ELF-1 (cell line): ENCODE data around the gene FBRSL1.
"Not testable (repeated sequence)": the region's sequence is repeated elsewhere in the genome, so short reads cannot be mapped to it uniquely, and the experiment has no call there.

Experiments used
- DNase-seq: peaks from one replicate; pipeline ENCODE4 v3.0.0-alpha.2; 2016; ENCODE audit warnings: low read depth, low spot score

FBRSL1 gene

DNA sequence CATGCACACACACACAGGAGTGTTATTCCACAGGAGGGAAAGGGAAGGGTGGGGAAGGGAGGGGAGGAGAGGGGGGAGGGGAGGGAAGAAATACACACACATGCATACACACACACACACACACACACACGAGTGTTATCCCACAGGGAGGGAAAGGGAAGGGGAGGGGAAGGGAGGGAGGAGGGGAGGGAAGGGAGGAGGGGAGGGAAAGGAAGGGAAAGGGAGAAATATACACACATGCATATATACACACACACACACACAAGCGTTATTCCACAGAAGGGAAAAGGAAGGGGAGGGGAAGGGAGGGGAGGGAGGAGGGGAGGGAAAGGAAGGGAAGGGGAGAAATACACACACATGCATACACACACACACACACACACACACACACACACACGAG lies 19.6 kb upstream of the FBRSL1 start:
- no peak for DNase-seq

DNA sequence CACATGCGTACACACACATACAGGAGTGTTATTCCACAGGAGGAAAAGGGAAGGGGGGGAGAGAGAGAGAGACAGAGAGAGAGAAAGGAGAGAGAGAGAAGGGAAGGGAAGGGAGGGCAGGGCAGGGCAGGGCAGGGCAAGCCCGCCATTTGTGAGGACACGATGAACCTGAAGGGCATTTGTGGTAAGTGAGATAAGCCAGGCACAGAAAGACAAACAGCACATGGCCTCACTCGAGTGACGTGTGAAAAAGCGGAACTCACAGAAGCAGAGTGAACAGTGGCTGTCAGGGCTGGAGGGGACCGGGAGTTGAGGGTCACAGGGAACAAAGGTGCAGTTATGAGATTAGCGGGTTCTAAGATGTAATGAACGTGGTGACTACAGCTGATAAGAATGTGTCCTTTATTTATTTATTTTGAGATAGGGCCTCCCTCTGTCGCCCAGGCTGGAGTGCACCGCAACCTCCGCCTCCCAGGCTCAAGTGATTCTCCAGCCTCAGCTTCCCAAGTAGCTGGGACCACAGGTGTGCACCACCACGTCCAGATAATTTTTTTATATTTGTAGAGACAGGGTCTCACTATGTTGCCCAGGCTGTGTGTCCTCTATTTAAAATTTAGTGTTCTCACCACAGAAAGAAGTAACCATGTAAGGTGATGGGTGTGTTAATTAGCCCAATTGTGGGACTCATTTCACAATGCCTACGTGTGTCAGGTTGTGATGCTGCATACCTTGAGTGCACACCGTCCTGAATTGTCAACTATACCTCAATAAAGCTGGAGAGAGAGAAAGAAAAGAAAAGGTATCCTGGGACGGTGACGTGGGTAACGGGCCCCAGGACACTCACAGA lies 18.7 kb upstream of the FBRSL1 start:
- no peak for DNase-seq

DNA sequence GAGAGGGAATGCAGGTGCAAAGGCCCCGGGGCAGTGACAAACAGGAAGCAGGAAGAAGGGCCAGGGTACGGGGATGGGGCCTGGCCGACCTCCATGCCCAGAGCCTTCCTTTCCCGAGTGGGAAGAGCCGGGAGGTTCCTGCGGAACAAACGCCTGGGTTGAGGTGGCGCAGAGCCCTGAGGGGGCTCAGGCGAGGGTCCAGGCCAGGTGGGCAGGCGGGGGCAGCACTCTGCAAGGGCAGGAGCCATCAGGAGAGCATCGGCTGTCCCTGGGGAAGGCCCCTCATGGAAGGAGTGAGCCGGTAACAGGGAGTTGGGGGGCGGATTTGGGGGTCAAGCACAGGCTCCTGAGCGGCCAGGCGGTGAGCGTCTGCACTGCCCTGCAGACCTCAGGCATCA lies 18.1 kb upstream of the FBRSL1 start:
- DNase-seq = no peak

DNA sequence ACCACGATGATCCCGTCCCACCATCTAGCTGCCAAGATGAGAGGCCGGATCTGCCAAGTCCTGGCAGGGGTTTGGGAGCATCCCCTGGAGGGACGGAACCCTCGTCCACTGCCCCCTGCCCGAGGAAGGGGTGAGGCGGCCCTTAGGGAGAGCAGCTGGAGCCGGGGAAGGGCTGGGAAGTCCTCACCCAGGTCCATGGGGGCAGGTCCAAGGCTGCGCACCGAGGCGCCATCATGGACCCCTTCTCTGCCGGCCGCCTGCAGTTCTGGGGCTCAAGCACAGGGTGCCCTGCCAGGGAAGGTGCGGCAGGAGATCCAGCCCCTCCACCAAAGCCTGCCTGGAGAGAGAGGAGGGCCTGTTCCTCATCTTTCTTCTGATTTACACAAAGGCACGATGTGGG lies 17.6 kb upstream of the FBRSL1 start:
- DNase-seq = no peak

DNA sequence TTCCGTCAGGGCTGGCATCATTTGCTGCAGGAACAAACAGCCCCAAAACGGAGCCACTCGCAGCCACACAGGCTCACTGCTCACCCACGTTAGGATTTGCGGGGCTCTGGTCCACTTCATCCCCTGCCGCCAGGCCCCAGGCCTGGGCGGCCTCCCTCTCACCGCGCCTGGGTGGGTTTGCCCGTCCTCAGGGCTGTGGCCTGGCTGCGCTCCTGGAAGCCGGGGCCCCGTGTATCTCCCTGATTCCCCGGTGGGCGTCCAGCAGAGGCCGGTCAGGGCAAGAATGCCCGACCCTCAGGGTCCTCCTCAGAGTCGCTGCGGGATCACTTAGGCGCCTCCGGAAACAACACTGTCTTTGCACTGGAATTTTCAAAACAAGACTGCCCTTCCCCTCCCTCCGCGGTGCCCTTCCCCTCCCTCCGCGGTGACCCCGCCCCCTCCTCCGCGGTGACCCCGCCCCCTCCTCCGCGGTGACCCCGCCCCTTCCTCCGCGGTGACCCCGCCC lies 15.7 kb upstream of the FBRSL1 start:
- DNase-seq = no peak

DNA sequence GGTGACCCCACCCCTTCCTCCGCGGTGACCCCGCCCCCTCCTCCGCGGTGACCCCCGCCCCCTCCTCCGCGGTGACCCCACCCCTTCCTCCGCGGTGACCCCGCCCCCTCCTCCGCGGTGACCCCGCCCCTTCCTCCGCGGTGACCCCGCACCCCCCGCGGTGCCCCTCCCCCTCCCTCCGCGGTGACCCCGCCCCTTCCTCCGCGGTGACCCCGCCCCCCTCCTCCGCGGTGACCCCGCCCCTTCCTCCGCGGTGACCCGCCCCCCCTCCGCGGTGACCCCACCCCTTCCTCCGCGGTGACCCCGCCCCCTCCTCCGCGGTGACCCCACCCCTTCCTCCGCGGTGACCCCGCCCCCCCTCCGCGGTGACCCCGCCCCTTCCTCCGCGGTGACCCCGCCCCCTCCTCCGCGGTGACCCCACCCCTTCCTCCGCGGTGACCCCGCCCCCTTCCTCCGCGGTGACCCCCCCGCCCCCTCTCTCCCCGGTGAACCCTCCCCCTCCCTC lies 15.1 kb upstream of the FBRSL1 start:
- not testable (repeated sequence) for DNase-seq

DNA sequence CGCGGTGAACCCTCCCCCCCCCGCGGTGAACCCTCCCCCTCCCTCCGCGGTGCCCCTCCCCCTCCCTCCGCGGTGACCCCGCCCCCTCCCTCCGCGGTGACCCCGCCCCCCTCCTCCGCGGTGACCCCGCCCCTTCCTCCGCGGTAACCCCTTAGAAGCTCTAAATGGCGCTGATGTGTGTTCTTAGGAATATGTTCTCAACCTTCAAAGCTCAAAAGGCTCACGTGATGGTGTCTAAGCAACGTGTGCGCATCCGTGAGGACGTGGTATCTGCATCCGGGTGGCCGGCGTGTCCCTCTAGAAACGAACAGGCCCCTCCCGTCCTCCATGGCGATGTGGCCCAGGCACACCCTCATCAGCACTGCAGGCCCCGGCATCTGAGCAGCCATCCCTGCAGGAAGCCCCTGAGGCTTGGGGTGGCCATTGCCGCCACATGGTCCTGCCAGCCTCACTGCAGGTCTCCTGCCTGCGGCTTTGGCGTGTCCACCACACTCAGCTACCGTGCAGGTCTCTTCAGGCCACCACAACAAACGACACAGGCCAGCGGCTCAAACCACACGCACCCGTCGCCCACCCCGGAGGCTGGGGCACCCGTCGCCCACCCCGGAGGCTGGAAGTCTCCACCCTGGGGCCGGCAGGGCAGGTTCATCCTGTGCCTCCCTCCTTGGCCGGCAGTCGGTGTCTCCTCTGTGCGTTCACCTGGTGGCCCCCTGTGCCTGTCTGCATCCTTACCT lies 14.5 kb upstream of the FBRSL1 start:
- DNase-seq = no peak

DNA sequence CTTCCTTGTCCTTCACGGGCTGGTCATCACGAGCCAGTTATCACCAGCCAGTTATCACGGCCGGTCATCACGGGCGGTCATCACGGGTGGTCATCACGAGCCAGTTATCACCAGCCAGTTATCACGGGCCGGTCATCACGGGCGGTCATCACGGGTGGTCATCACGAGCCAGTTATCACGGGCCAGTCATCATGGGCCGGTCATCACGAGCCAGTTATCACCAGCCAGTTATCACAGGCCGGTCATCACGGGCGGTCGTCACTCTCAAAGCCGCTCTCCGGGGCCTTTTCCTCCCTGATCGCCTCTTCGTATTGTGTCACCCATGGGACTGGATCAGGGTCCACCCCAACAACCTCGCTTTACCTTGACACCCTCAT lies 13.9 kb upstream of the FBRSL1 start:
- no peak for DNase-seq

DNA sequence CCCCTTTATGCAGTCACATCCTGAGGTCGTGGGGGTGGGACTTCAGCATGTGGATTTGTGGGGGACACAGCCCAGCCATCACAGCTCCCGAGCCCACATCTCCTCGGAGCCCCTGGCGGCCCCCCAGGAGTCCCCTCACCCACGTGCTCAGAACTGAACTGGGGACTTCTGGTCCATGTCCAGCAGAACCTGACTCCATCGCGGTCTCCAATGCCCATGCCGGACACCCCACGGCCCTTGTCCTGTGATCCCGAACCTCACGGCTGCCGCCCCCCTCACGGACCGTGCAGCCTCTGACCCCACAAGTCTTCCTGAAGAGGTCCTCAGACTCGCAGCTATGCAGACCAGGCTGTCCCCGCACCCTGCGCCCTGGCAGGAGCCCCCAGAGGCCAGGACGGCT lies 13.5 kb upstream of the FBRSL1 start:
- DNase-seq = no peak

DNA sequence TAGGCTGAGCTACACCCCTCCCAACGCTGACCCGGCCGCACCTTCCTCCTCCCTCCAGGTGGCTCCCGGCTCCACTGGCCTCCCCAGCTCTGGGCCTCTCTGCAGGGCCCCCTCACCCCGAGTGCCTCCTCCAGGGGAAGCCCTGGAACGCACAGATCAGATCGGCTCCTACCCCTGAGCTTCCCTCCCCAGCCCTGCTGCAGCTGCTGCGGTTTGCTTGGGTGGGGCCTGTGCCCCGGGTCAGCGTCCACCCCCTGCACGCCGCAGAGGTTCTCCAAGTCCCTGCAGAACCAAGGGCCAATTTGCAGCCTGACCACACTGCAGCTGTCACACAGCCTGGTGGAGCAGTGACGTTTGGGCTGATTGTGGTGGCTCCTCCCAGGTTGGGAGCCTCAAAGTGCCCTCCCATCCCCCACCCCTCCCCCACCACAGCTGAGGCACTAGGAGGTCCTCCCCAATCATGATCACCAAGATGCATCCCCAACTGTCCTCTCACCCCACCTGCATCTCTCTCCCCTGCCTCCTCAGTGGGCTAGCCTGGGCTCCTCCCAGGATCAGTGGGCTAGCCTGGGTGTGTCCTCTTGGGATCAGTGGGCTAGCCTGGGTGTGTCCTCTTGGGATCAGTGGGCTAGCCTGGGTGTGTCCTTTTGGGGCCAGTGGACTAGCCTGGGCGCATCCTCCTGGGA lies 12.8 kb upstream of the FBRSL1 start:
- DNase-seq = no peak

DNA sequence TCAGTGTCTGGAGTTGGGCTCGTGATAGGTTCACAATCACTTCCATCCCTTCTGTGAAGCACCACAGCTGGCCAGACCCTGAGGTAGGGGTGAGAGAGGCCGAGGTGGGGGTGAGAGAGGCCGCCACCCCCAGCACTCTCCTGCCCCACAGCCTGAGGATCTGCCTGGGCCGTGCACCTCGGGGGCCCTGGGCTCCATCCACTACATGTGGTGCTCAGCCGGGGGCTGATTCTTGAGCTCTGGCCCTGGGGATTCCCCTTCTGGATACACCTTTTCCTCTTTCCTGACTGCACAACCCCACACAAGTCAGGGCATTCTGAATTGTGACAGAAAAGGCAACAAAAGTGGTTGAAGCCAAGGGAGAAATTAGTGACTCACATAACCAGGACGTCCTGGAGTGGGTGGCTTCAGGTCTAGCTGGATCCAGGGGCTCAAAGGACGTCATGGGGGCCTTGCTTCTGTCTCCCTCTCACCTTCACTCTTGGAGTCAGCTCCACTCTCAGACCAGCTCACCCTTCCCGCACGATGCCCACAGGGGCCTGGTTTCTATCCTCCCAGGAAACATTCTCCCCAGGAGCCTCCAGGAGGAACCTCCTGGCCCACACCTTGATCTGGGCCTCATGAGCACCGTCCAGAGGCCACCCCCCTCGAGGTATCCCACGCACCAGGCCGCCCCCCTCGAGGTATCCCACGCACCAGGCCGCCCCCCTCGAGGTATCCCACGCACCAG lies 12.1 kb upstream of the FBRSL1 start:
- DNase-seq = no peak

DNA sequence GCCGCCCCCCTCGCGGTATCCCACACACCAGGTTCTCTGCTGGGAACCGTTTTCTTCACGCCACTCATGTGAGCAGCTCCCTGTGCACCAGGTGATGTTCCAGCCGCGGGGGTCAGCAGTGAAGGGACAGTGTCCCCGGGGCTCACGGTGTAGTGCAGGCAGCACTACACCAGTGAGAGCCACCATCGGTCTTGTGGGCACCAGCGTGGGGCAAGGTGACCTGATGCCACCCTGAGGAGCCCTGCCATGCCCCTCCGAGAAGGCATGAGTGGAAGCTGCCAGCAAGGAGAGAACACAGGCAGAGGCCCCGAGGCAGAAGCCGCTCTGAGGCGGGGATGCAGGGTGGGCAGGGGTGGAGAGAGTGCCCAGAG lies 11.5 kb upstream of the FBRSL1 start:
- no peak for DNase-seq

DNA sequence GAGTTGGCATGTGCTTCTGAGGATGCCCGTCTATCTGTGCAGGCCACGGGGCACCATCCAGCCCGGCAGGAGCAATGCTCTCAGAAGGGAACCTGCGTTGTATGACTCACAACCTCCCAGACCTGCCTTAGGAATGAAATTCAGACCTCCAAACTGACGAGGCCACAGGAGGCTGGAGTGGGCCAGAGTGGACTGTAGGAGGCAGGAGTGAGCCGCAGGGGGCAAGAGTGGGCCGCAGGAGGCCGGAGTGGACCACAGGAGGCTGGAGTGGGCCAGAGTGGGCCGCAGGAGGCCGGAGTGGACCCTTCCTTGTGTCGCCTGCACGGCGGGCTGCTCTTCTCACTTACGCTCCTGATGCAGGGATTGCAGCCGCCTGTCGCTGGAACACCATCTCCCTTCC lies 11.1 kb upstream of the FBRSL1 start:
- no peak for DNase-seq

DNA sequence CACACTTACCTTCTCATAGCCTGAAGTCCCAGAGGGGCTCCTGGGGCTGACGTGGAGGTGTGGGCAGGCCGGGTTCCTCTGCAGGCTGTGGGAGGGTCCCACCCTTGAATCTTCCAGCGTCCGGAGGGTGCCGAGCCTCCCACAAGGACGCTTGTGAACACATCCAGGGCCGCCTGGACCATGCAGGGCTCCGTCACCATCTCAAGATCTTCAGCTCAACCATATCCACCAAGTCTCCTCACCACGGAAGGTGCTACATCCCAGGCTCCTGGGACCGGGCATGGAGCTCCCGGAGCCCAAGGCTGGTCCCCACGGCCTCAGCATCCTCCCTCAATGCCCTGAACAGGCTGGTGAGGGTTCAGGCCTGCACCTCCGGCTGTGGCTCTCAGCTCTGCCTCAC lies 10.7 kb upstream of the FBRSL1 start:
- DNase-seq = no peak

DNA sequence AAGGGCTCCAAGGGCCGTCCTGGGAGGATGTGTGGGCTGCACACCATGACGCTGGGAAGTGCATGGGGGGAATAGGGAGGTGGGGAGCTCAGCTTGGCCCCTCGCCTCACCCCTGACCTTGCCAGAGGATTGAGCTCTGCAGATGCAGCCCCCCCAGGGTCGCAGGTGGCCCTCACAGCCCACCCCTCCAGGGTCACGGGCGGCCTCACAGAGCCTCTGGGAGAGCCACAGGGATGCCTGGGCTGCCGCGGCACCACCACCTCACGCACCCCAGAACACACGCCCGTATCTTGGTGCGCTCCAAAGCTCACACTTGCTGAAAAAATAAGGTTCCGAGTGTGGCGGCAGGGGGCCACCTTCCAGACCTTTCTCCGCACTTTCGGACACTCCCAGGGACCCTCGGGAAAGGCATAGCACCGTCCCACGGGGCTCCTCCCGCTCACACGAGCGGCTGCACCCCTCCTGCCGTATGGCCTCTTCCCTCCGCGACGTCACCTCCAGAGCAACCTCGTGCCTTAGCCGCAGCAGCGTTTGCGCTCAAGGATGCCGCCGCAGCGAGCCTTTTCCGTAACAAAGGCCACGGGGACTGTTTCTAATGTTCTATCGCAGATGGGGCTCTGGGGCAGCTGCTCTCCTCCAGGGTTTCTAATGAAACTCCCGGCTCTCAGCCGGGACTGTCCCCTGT lies 9.9 kb upstream of the FBRSL1 start:
- DNase-seq = no peak

DNA sequence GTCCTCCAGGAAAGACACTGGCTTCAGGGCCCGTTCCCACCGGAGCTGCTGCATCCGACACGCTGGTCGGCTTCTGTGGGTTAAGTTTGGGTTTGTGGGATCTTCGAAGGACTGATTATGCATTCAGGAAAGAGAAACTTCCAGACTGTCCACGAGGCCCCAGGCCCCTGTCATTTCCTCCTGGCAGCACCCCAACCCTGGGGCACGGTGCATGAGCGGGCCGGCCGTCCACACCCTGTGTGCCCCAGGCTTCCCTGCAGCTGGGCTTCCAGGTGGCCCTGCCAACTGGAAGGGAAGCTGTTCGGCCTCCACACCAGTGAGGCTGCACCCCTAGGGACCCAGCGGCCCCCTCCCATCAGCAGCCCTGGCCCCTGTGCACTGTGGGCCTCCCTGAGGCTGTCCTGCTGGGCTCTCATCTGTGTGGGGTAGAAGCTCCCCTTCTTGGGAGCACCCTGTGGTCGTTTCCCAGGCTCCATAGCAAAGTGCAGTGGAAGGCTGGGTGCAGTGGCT lies 9.3 kb upstream of the FBRSL1 start:
- no peak for DNase-seq

DNA sequence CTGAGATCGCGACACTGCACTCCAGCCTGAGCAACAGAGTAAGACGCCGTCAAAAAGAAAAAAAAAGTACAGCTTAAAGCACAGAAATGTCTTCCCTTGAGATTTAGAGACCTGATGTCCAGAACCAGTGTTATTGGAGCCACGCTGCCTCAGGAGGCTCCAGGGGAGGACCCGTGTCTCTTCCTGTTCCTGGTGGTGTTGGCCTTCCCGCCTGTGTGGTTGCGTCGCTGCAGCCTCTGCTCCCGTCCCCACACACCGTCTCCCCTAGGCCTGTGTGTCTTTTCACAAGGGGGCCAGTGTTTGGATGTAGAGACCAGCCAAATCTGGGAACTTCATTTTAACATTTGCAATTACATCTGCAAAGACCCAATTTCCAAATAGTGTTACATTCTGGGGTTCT lies 8.6 kb upstream of the FBRSL1 start:
- no peak for DNase-seq

DNA sequence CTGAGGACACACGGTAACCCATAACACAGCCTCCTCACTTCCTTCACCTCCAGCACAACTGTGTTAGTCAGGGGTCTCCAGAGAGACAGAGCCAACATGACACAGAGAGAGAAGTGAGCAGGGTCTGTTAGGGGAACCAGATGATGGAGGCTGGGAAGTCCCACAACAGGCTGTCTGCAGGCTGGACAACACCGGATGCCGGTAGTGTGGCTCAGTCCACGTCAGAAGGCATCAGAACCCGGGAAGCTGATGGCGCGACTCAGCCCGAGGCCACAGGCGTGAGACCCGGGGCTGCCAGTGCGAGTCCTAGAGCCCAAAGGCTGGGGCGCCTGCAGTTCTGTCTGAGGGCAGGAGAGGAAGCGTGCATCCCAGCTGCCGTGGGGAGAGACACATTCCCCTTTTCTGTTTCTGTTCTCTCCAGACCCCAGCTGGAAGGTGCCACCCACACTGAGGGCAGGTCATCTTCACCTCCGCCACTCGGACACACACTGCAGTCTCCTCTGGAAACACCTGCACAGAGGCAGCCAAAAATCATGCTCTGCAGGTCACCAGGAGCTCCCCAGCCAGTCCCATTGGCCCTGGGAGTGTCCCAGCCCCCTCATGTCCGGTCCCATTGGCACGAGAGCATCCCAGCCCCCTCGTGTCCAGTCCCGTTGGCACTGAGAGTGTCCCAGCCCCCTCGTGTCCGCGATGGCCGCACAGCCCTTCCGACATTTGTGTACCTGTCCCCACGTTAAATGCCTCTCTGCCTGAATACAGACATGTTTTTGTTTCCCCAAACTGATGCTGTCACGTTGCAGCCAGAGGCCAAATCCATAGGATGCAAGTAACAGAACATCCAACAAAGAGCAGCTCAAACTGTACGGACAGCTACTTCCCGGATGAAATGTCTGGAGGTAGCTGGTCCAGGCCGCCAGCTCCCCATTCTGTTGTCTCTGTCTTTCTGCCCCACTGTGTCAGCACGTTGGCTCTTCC lies 7.9 kb upstream of the FBRSL1 start:
- no peak for DNase-seq

DNA sequence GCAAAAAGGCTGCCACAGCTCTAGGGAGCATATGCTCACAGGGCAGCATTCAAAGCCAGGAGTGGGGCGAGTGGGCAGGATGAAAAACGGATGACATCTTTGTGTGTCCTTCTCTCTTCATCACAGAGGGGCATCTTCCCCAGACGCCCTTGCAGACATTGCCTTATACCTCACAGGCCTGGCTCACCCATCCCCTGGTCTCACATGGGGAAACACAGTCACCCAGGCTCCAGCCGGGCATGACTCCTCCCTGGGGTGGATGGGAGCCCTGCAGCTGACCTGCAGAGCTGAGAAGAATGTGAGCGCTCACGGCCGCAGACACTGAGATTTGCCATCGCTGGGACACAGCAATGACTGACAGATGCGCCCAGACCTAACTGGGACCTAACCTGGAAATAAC lies 7.2 kb upstream of the FBRSL1 start:
- DNase-seq = no peak

DNA sequence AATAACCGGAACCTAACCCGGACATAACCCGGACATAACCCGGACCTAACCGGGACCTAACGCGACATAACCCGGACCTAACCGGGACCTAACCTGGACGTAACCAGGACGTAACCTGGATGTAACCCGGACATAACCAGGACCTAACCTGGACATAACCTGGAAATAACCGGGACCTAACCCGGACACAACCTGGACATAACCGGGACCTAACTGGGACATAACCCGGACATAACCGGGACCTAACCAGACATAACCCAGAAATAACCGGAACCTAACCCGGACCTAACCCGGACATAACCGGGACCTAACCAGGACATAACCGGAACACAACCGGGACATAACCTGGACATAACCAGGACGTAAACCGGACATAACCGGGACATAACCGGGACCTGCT lies 6.7 kb upstream of the FBRSL1 start:
- DNase-seq = no peak
